A673 (cell line): ENCODE data around the gene INPPL1. TPM values are rescaled to one million over a fixed set of nuclear protein-coding genes. Genes with fewer than 3 reads are reported as not detected.
A peak's percentile ranks its signal among the peaks of the same experiment; 100 is the strongest.

ENCODE experiments used
- Bru-seq: library from RNA; stranded (reverse); fragments of 400-500 nt; gene quantifications from one replicate; lab custom pipeline; 2021; lab: Mats Ljungman, UMichigan
- BruChase-seq, 2 experiments: library from RNA; stranded (reverse); fragments of 400-500 nt; gene quantifications; one replicate each; lab custom pipeline; 2021; lab: Mats Ljungman, UMichigan
- BruUV-seq: library from RNA; stranded (reverse); fragments of 400-500 nt; replicated peaks from 2 replicates; lab custom pipeline; 2021; lab: Mats Ljungman, UMichigan
- CTCF ChIA-PET: fragments of 300-600 bp; sonication (Branson Sonifier 250); formaldehyde crosslinking; loops from one replicate; lab custom pipeline; 2022; ENCODE audit warnings: antibody characterized with exemption; lab: Charles Lee
- POLR2A ChIA-PET: fragments of 300-600 bp; sonication (Branson Sonifier 250); formaldehyde crosslinking; loops from one replicate; lab custom pipeline; 2022; ENCODE audit warnings: antibody characterized with exemption; ENCODE audit not compliant: low non-redundant PET; lab: Charles Lee
- DNase-seq: peaks from one replicate; pipeline ENCODE4 v3.0.0-alpha.2; 2015; ENCODE audit warnings: low spot score
- H3K27ac ChIP-seq: fragments of 200-600 bp; sonication (generic); 2 replicates; pipeline ENCODE4 v1.5.1; 2016; ENCODE audit warnings: mixed run types, low read depth, mild to moderate bottlenecking, mixed read lengths, antibody characterized with exemption, low read length; ENCODE audit not compliant: poor library complexity, severe bottlenecking
- H3K27me3 ChIP-seq: fragments of 200-600 bp; sonication (generic); replicated peaks from 2 replicates; pipeline ENCODE4 v1.6.1; 2017; ENCODE audit warnings: mixed run types, low read depth, mild to moderate bottlenecking, mixed read lengths, antibody characterized with exemption, low read length; ENCODE audit not compliant: insufficient read depth, poor library complexity
- H3K36me3 ChIP-seq: fragments of 200-600 bp; sonication (generic); 2 replicates; pipeline ENCODE4 v1.6.1; 2016; ENCODE audit warnings: mixed run types, mild to moderate bottlenecking, mixed read lengths, antibody characterized with exemption, low read length; ENCODE audit not compliant: insufficient read depth, poor library complexity, severe bottlenecking
- H3K4me1 ChIP-seq: fragments of 200-600 bp; sonication (generic); 2 replicates; pipeline ENCODE4 v1.6.1; 2017; ENCODE audit warnings: mixed run types, mild to moderate bottlenecking, mixed read lengths, antibody characterized with exemption, low read length; ENCODE audit not compliant: insufficient read depth, poor library complexity, severe bottlenecking
- H3K4me3 ChIP-seq: fragments of 200-600 bp; sonication (generic); 2 replicates; pipeline ENCODE4 v1.5.1; 2016; ENCODE audit warnings: low read depth, mixed run types, mild to moderate bottlenecking, mixed read lengths, low read length; ENCODE audit not compliant: poor library complexity, severe bottlenecking
- H3K9me3 ChIP-seq: fragments of 200-600 bp; sonication (generic); 2 replicates; pipeline ENCODE4 v1.6.1; 2016; ENCODE audit warnings: mixed run types, low read depth, mild to moderate bottlenecking, mixed read lengths, antibody characterized with exemption, low read length; ENCODE audit not compliant: poor library complexity, severe bottlenecking
- CTCF ChIP-seq: fragments of 300-800, 200-600 bp; sonication (generic); conservative IDR thresholded peaks from 2 replicates; pipeline ENCODE4 v1.5.1; 2017; ENCODE audit warnings: low read depth, mild to moderate bottlenecking, antibody characterized with exemption, low read length, moderate library complexity, mixed read lengths
- EZH2 ChIP-seq: fragments of 200-600 bp; sonication (generic); IDR thresholded peaks from 2 replicates; pipeline ENCODE4 v1.6.1; 2017; ENCODE audit warnings: borderline replicate concordance, low read depth, mild to moderate bottlenecking, mixed read lengths, antibody characterized with exemption, low read length; ENCODE audit not compliant: poor library complexity, severe bottlenecking
- intact Hi-C: fragments of 100-400 bp; cut with micrococcal nuclease; formaldehyde crosslinking; loops from one replicate; pipeline ENCODE4 v1.10.0; 2022; ENCODE audit not compliant: unreplicated experiment
- long read RNA-seq: library from polyadenylated mRNA; stranded (forward); transcript quantifications from one replicate; pipeline ENCODE4 v2.0.0, GENCODE V29; 2022
- total RNA-seq: library from RNA; stranded (reverse); gene quantifications from 2 replicates; pipeline ENCODE4 v1.2.3, GENCODE V29; 2021

Gene INPPL1
- total RNA-seq (104 and 141 TPM in 2 replicates), Bru-seq, nascent RNA (percentile 60 among the genes with signal in this experiment), BruChase-seq, experiment 1, labeled RNA remaining after a 2-hour chase (percentile 76 among the genes with signal in this experiment), BruChase-seq, experiment 2, labeled RNA remaining after a 6-hour chase (percentile 84 among the genes with signal in this experiment)
- long read RNA-seq, full-length matches to known transcripts: 2 of 68 reads
- long read RNA-seq, partial matches to known transcripts: 32 of 68 reads
- long read RNA-seq, other reads (novel, unspliced or antisense): 34 of 68 reads

GRCh38 chr11:72224564-72225410 lies at the start of gene INPPL1:
TSS of gene INPPL1 (plus strand) at chr11:72224767. CDS start at chr11:72224985, 218 bp downstream.
- DNase-seq: peak; percentile 67
- H3K4me3 ChIP-seq: peak within 1 kb of the TSS; percentile 79
- peaks cover 18% of the 10 kb centered on the region for H3K36me3 ChIP-seq
- H3K27ac ChIP-seq: peak within 1 kb of the TSS; percentile 78
- H3K4me1 ChIP-seq: peaks cover 10% of the 10 kb centered on the region
- no peak for TF ChIP-seq EZH2
- TF ChIP-seq CTCF: no peak
- ChIA-PET CTCF (interaction anchor here (0.6 kb wide), 1 partner anchor 35 kb away, joined by 5 read pairs; no protein-coding TSS in a partner anchor), POLR2A (no interaction called here)
- intact Hi-C loops: loop anchor here (5.0 kb wide), 1 partner anchor 112 kb away; the partner anchor contains the start of gene ANAPC15
- no TSS peak for BruUV-seq
- no peaks in the 10 kb centered on the region for H3K9me3 ChIP-seq
- no peaks in the 10 kb centered on the region for H3K27me3 ChIP-seq

- no peak for TF ChIP-seq EZH2
- no peak for TF ChIP-seq CTCF
- intact Hi-C loops: no loop called here
- no peak for DNase-seq
- ChIA-PET POLR2A (no interaction called here), CTCF (no interaction called here)
- no peaks in the 10 kb centered on the region for H3K9me3 ChIP-seq
- BruUV-seq: no TSS peak
- H3K4me1 ChIP-seq: no peaks in the 10 kb centered on the region
- H3K27ac ChIP-seq: no peak overlapping the region
- H3K36me3 ChIP-seq: no peaks in the 10 kb centered on the region
- no peaks in the 10 kb centered on the region for H3K27me3 ChIP-seq
- H3K4me3 ChIP-seq: no peak overlapping the region
These were observed 46.9 kb upstream of the INPPL1 start for GRCh38 chr11:72177656-72178055.

GRCh38 chr11:72179049-72179803 lies 45.3 kb upstream of the INPPL1 start:
- intact Hi-C loops: no loop called here
- Histone ChIP-seq H3K27ac (no peak overlapping the region), H3K4me3 (no peak overlapping the region), H3K36me3 (no peaks in the 10 kb centered on the region), H3K4me1 (no peaks in the 10 kb centered on the region), H3K9me3 (no peaks in the 10 kb centered on the region), H3K27me3 (no peaks in the 10 kb centered on the region)
- CTCF ChIA-PET: interaction anchor here (0.6 to 0.7 kb wide), 2 partner anchors 15 to 244 kb away, joined by 3 to 5 read pairs; no protein-coding TSS in a partner anchor
- no peak for DNase-seq
- TF ChIP-seq EZH2: no peak
- no peak for TF ChIP-seq CTCF
- BruUV-seq: no TSS peak
- POLR2A ChIA-PET: no interaction called here
